MCF 10A (cell line): ENCODE data around the gene KCNH3. TPM values are rescaled to one million over a fixed set of nuclear protein-coding genes. Genes with fewer than 3 reads are reported as not detected.
"Not testable (repeated sequence)": the region's sequence is repeated elsewhere in the genome, so short reads cannot be mapped to it uniquely, and the experiment has no call there.

Source experiments
- BruUV-seq: library from RNA; stranded (reverse); fragments of 400-500 nt; replicated peaks from 2 replicates; lab custom pipeline; 2021; lab: Mats Ljungman, UMichigan
- CTCF ChIA-PET: fragments of 300-600 bp; sonication (Branson Sonifier 250); formaldehyde crosslinking; extraction: SDS; loops from one replicate; lab custom pipeline; 2021; ENCODE audit warnings: antibody characterized with exemption, inconsistent platforms; lab: Yijun Ruan, JAX
- POLR2A ChIA-PET: fragments of 300-600, 350-650 bp; sonication (Branson Sonifier 250); formaldehyde crosslinking; extraction: SDS; loops from one replicate; lab custom pipeline; 2020; ENCODE audit warnings: antibody characterized with exemption, inconsistent platforms; lab: Yijun Ruan, JAX
- DNase-seq: peaks from one replicate; pipeline ENCODE4 v3.0.0-alpha.2; 2018; ENCODE audit not compliant: unreplicated experiment
- H3K27ac Mint-ChIP-seq: one replicate; pipeline ENCODE4 v1.8.0; 2022; ENCODE audit warnings: mild to moderate bottlenecking, low read depth, mixed read lengths; ENCODE audit not compliant: unreplicated experiment
- H3K27me3 Mint-ChIP-seq: one replicate; pipeline ENCODE4 v1.8.0; 2022; ENCODE audit warnings: mixed read lengths; ENCODE audit not compliant: insufficient read depth, unreplicated experiment
- H3K36me3 Mint-ChIP-seq: one replicate; pipeline ENCODE4 v1.8.0; 2022; ENCODE audit warnings: mild to moderate bottlenecking, moderate library complexity, mixed read lengths; ENCODE audit not compliant: insufficient read depth, unreplicated experiment
- H3K4me1 Mint-ChIP-seq: one replicate; pipeline ENCODE4 v1.8.0; 2022; ENCODE audit warnings: mixed read lengths; ENCODE audit not compliant: insufficient read depth, unreplicated experiment
- H3K4me3 Mint-ChIP-seq: one replicate; pipeline ENCODE4 v1.8.0; 2022; ENCODE audit warnings: mild to moderate bottlenecking, moderate library complexity, mixed read lengths; ENCODE audit not compliant: unreplicated experiment
- H3K9me3 Mint-ChIP-seq: one replicate; pipeline ENCODE4 v1.8.0; 2022; ENCODE audit warnings: mixed read lengths; ENCODE audit not compliant: unreplicated experiment
- intact Hi-C: fragments of 100-400 bp; cut with micrococcal nuclease; formaldehyde crosslinking; loops from 2 replicates; pipeline ENCODE4 v1.14.1; 2022
- total RNA-seq: library from RNA; stranded (reverse); gene quantifications from 2 replicates; pipeline ENCODE4 v1.2.3, GENCODE V29; 2022
- TF ChIP-seq, protein P1 (sequence below): fragments of 200-600 bp; IDR thresholded peaks from one replicate; pipeline ENCODE4 v1.8.0; 2022; ENCODE audit warnings: antibody characterized with exemption, mild to moderate bottlenecking; ENCODE audit not compliant: unreplicated experiment

KCNH3 gene
- total RNA-seq, 1 experiment from 2014 or later, result not detected

DNA sequence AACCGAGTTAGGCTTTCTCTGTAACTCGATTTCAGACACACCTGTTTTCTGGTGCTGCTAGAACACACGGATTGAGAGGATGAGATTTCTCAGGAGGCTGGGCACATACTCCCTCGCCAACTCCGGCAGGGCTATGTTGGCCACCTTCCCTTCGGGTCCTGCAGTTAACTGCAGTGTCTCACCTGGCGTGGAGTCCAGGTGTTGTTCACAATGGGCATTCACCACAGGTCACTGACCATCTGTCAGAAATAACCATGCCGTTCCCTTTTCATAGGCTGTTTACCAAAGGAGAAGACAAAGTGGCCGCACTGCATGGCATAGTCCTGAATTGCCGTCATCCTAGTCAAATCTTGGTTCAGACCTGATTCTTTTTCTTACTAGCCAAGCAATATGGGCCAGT lies 5.5 kb upstream of the KCNH3 start:
- no peak for DNase-seq
- Mint-ChIP-seq H3K4me1 (peaks cover 6% of the 10 kb centered on the region), H3K27me3 (no peaks in the 10 kb centered on the region), H3K27ac (no peak overlapping the region), H3K36me3 (no peaks in the 10 kb centered on the region), H3K9me3 (no peaks in the 10 kb centered on the region), H3K4me3 (no peak overlapping the region)
- CTCF ChIA-PET, result interaction anchor here (0.7 to 1.8 kb wide), 3 partner anchors 19 to 181 kb away, joined by 3 to 6 read pairs (median 3); no protein-coding TSS in a partner anchor
- intact Hi-C loops, result no loop called here
- TF ChIP-seq, protein P1, sequence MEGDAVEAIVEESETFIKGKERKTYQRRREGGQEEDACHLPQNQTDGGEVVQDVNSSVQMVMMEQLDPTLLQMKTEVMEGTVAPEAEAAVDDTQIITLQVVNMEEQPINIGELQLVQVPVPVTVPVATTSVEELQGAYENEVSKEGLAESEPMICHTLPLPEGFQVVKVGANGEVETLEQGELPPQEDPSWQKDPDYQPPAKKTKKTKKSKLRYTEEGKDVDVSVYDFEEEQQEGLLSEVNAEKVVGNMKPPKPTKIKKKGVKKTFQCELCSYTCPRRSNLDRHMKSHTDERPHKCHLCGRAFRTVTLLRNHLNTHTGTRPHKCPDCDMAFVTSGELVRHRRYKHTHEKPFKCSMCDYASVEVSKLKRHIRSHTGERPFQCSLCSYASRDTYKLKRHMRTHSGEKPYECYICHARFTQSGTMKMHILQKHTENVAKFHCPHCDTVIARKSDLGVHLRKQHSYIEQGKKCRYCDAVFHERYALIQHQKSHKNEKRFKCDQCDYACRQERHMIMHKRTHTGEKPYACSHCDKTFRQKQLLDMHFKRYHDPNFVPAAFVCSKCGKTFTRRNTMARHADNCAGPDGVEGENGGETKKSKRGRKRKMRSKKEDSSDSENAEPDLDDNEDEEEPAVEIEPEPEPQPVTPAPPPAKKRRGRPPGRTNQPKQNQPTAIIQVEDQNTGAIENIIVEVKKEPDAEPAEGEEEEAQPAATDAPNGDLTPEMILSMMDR, result no peak
- BruUV-seq, result no TSS peak
- POLR2A ChIA-PET, result no interaction called here

DNA sequence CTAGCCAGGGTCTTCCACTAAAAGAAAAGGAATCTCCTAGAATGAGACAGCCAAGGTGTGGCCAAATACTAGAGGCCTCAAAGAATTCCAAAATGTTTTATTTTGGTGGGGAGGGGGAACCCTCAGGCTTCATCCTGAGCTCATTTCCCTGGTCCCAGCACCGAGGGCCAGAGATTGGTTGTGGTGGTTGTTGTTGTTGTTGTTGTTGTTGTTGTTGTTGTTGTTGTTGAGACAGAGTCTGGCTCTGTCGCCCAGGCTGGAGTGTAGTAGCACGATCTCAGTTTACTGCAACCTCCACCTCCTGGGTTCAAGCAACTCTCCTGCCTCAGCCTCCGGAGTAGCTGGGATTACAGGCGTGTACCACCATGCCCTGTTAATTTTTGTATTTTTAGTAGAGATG lies 4.7 kb upstream of the KCNH3 start:
- POLR2A ChIA-PET, result interaction anchor here (0.8 kb wide), 1 partner anchor 35 kb away, joined by 3 read pairs; no protein-coding TSS in a partner anchor
- H3K27me3 Mint-ChIP-seq, H3K4me1 Mint-ChIP-seq: not testable (repeated sequence)

DNA sequence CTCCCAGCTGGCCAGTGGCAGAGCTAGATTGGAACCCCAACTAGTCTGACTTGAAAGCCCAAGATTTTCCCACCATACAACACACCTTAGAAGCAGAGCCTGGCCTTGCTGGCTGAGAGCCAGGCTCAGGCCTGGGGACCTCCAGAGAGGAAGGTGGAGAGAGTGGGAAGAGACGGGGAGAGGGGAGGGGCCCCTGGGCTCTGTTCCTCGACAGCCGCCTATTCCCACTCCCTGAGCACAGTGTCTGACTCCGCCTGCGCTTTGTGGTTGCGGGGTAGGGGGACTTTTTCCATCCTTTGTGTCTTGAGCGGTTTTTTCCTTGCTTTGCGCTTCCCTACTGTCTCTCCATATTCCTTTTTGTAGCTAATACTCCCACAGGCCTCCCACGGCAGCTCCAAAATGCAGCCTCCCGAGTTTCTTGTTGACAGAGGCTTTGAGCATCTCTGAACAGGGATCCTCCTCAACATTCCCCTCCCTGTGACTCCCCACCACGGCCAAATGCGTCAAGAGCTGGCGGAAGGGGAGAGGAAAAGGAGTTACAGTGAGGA lies 4.0 kb upstream of the KCNH3 start:
- Mint-ChIP-seq H3K27me3 (peaks cover 1% of the 10 kb centered on the region), H3K9me3 (no peaks in the 10 kb centered on the region), H3K36me3 (no peaks in the 10 kb centered on the region), H3K4me1 (peaks cover 6% of the 10 kb centered on the region), H3K4me3 (no peak overlapping the region), H3K27ac (no peak overlapping the region)
- ChIA-PET POLR2A (interaction anchor here (0.5 kb wide), 1 partner anchor 268 kb away, joined by 3 read pairs; no protein-coding TSS in a partner anchor), CTCF (interaction anchor here (1.5 kb wide), 1 partner anchor 177 kb away, joined by 5 read pairs; no protein-coding TSS in a partner anchor)
- intact Hi-C loops, result no loop called here
- TF ChIP-seq, protein P1, result no peak
- no peak for DNase-seq
- BruUV-seq, result no TSS peak

More for the DNA sequence above, 4.7 kb upstream of the KCNH3 start:
- H3K36me3 Mint-ChIP-seq, DNase-seq, intact Hi-C loops, H3K27ac Mint-ChIP-seq, BruUV-seq, H3K4me3 Mint-ChIP-seq, H3K9me3 Mint-ChIP-seq: not testable (repeated sequence)
- CTCF ChIA-PET, result interaction anchor here (0.7 kb wide), 1 partner anchor 182 kb away, joined by 3 read pairs; no protein-coding TSS in a partner anchor

DNA sequence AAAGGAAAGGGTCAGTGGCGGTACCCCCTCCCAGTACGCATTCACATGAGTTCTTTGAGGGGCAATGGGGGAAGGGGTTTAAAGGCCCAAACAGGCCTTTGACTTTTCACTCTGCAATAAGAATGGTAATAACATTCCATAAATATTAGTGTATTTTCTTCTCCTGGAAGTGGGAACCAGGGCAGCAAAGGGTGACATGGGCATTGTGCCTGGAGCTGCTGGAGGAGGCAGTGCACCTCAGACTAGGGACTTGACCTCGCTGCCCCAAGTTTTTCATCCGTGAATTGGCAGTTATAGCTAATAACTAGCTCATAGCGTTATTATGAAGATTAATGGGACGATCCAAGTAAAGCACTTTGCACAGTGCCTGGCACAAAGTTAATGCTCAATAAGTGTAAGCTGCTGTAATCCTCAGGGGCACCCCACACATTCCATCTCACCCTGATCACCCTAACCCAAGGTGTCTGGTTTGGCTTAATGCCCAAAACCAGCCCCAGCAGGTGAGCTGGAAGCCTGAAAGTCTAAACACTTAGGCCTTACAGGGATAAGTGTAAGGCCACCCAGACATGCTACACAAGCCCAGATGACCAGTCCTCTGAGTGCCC lies 2.8 kb upstream of the KCNH3 start:
- ChIA-PET CTCF (interaction anchor here (0.6 to 1.5 kb wide), 5 partner anchors 23 to 251 kb away, joined by 3 to 8 read pairs (median 4); no protein-coding TSS in a partner anchor), POLR2A (interaction anchor here (0.5 kb wide), 1 partner anchor 53 kb away, joined by 3 read pairs; no protein-coding TSS in a partner anchor)
- Mint-ChIP-seq H3K27me3 (peaks cover 10% of the 10 kb centered on the region), H3K9me3 (no peaks in the 10 kb centered on the region), H3K27ac (no peak overlapping the region), H3K4me1 (peaks cover 15% of the 10 kb centered on the region), H3K36me3 (no peaks in the 10 kb centered on the region), H3K4me3 (no peak overlapping the region)
- no peak for DNase-seq
- TF ChIP-seq, protein P1, result no peak
- BruUV-seq, result no TSS peak
- intact Hi-C loops, result no loop called here
